Mesothelial cell of epicardium (in vitro differentiated cells): ENCODE data around the gene S100A14. TPM values are rescaled to one million over a fixed set of nuclear protein-coding genes. Genes with fewer than 3 reads are reported as not detected.

ENCODE experiments used
- DNase-seq, 2 experiments: peaks; one replicate each; pipeline ENCODE4 v3.0.0; 2021; ENCODE audit warnings: low spot score in 2 of 2; ENCODE audit not compliant: unreplicated experiment in 2 of 2
- H3K27ac Mint-ChIP-seq: 2 replicates; pipeline ENCODE4 v1.8.0; 2021; ENCODE audit warnings: mixed read lengths
- H3K27me3 Mint-ChIP-seq: 2 replicates; pipeline ENCODE4 v1.8.0; 2021; ENCODE audit warnings: low read depth, mixed read lengths
- H3K36me3 Mint-ChIP-seq: 2 replicates; pipeline ENCODE4 v1.8.0; 2021; ENCODE audit warnings: mixed read lengths
- H3K4me1 Mint-ChIP-seq: 2 replicates; pipeline ENCODE4 v1.8.0; 2021; ENCODE audit warnings: mixed read lengths
- H3K4me3 Mint-ChIP-seq: 2 replicates; pipeline ENCODE4 v1.8.0; 2021; ENCODE audit warnings: mild to moderate bottlenecking, moderate library complexity, mixed read lengths
- H3K9me3 Mint-ChIP-seq: 2 replicates; pipeline ENCODE4 v1.8.0; 2021; ENCODE audit warnings: mixed read lengths
- CTCF ChIP-seq: fragments of 200-600 bp; sonication (generic); IDR thresholded peaks from one replicate; pipeline ENCODE4 v1.5.0; 2021; ENCODE audit warnings: antibody characterized with exemption; ENCODE audit not compliant: unreplicated experiment
- total RNA-seq: library from RNA; stranded (reverse); gene quantifications from 3 replicates; pipeline ENCODE4 v1.2.1, GENCODE V29; 2021

The S100A14 gene
- total RNA-seq, 1 donor from 2014 or later: 8.5 TPM

- no peak for TF ChIP-seq CTCF
- peak overlapping the region; percentile 50 for H3K27ac Mint-ChIP-seq
- H3K4me3 Mint-ChIP-seq: no peak overlapping the region
- no peaks in the 10 kb centered on the region for H3K27me3 Mint-ChIP-seq
- H3K4me1 Mint-ChIP-seq: peaks cover 42% of the 10 kb centered on the region
- H3K36me3 Mint-ChIP-seq: no peaks in the 10 kb centered on the region
- H3K9me3 Mint-ChIP-seq: no peaks in the 10 kb centered on the region
- DNase-seq: no peak
These were observed 46.7 kb downstream of the S100A14 start for GRCh38 chr1:153569465-153569864.

GRCh38 chr1:153568367-153569099, 47.6 kb downstream of the S100A14 start:
- peak; percentile 73 to 96 for DNase-seq
- Mint-ChIP-seq H3K4me1 (peaks cover 50% of the 10 kb centered on the region), H3K27me3 (no peaks in the 10 kb centered on the region), H3K27ac (peak overlapping the region; percentile 96), H3K4me3 (peak overlapping the region; percentile 50), H3K36me3 (no peaks in the 10 kb centered on the region), H3K9me3 (no peaks in the 10 kb centered on the region)
- peak; percentile 99 for TF ChIP-seq CTCF

- Mint-ChIP-seq H3K27ac (peak overlapping the region; percentile 96), H3K4me3 (peak overlapping the region; percentile 37), H3K27me3 (no peaks in the 10 kb centered on the region), H3K4me1 (peaks cover 54% of the 10 kb centered on the region), H3K36me3 (no peaks in the 10 kb centered on the region), H3K9me3 (no peaks in the 10 kb centered on the region)
- TF ChIP-seq CTCF: no peak
- DNase-seq: no peak
These were observed 48.3 kb downstream of the S100A14 start for GRCh38 chr1:153567621-153568366.

GRCh38 chr1:153566414-153567371, 49.4 kb downstream of the S100A14 start:
- H3K4me1 Mint-ChIP-seq: peaks cover 53% of the 10 kb centered on the region
- no peak for TF ChIP-seq CTCF
- no peaks in the 10 kb centered on the region for H3K36me3 Mint-ChIP-seq
- no peak overlapping the region for H3K4me3 Mint-ChIP-seq
- no peaks in the 10 kb centered on the region for H3K27me3 Mint-ChIP-seq
- peak; percentile 43 to 66 for DNase-seq
- no peaks in the 10 kb centered on the region for H3K9me3 Mint-ChIP-seq
- peak overlapping the region; percentile 97 for H3K27ac Mint-ChIP-seq
